GM19351 (cell line): ENCODE data around the gene NCAPD3.
"Not testable (repeated sequence)": the region's sequence is repeated elsewhere in the genome, so short reads cannot be mapped to it uniquely, and the experiment has no call there.

Source experiments
- ATAC-seq: cut with Tn5 transposase; IDR thresholded peaks from one replicate; pipeline ENCODE4 v1.9.1; 2021; ENCODE audit warnings: mild to moderate bottlenecking, moderate library complexity; ENCODE audit not compliant: unreplicated experiment

NCAPD3 gene

DNA sequence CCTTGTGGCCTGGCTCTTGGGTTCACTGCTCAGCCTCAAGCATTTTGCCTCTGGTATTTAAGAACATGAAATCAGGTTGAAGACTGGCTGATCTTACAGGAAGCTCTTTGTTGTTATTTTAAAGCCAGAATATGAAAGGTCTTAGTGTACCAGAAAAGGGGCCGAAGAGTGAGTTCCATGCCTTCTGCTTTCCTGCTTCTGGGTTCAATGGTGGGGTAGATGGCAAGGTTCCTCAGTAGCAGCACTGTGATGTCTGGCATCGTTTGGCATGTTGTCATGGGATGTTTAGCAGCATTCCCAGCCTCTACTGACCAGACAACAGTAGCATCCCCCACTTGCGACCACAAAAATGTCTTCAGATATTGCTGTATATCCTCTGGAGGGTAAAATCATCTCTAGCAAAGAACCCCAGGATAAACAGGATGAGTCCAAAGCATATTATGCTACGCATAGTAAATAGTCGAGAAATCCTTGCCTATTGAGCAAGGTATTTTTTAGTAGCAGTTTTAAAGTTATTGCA, 3.1 kb upstream of the NCAPD3 start:
- ATAC-seq = no peak

- ATAC-seq = peak; percentile 15
Observed at GRCh38 chr11:134224710-134225664, 1.2 kb upstream of the NCAPD3 start.

DNA sequence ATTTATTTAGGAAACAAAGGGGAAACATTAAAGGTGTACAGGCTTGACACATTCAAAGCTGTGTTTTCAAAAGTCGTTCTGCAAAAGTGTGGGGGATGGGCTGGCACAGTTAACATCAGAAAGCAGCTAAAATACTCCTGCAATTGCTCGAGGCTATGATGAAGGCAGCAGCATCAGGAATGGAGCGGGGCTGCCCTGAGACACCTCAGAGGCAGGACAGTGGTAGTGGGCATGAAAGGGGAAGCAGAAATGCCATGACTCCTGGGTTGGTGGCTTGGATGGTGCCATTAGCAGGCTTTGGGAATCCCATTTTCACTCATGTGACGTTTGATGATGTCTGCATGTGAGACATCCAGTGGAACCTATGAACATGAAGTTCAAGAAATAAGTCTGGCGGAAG, 646 bp downstream of the NCAPD3 start:
- no peak for ATAC-seq

DNA sequence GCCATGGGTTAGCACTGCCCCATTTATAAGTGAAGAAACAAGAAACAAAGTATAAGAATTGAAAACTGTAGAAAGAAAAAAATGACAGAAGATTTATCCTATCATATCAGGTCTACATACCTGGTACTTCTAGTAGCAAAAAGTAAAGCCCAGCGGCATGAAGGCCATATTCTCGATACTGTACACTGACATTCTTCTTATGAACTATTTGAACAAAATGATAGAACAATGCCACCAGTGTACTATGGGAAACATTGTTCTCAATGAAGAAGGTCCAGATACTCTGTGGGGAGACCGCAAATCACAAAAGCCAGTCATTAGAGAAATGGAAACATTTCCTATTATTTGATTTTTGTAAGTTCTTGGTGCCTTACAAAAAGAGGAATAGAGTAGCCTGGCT, 7.0 kb downstream of the NCAPD3 start:
- ATAC-seq = no peak

DNA sequence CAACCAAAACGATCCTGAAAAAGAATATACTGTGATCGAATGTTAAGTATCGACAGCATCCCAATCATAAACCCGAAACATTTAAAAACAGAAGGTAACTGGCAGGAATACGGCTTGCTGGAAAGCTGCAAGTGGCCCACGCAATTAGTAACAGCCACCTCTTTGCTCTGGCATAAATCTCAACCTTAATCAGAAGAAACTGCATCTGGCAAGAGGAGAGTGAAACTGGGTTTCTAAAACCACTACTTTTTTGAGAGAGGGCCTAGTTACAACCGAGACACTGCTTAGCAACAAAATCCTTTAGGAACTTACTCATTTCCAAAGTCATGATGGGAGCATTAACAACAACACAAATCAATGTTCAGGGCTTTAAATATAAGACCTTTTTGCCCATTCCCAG, 7.9 kb downstream of the NCAPD3 start:
- no peak for ATAC-seq

GRCh38 chr11:134207538-134208239, 16.1 kb downstream of the NCAPD3 start:
- peak; percentile 45 for ATAC-seq

- ATAC-seq = no peak
Observed at GRCh38 chr11:134206185-134206584, 17.6 kb downstream of the NCAPD3 start.

GRCh38 chr11:134205729-134206128, 18.0 kb downstream of the NCAPD3 start:
- no peak for ATAC-seq

DNA sequence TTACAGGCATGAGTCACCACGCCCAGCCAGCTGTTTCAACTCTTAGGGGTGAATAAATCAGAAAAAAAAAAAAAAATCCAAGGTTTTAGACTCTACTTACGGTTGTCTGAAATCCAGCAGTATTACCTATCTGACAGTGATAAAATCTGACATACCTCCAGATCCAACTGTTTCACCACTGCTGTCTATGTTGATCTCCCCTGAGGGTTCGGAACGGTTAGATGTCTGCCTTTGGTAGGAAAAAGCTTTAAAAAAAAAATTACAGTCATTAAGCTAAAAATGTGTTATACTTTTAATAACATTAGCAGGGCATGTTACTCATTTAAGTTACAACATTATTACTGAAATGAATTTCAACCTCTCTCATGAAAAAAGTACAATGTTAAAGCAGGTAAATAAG, 21.1 kb downstream of the NCAPD3 start:
- no peak for ATAC-seq

- no peak for ATAC-seq
Observed at GRCh38 chr11:134200688-134201087, 23.1 kb downstream of the NCAPD3 start.

- no peak for ATAC-seq
Observed at GRCh38 chr11:134199531-134199930, 24.2 kb downstream of the NCAPD3 start.

- ATAC-seq = no peak
Observed at GRCh38 chr11:134196756-134197155, 27.0 kb downstream of the NCAPD3 start.

DNA sequence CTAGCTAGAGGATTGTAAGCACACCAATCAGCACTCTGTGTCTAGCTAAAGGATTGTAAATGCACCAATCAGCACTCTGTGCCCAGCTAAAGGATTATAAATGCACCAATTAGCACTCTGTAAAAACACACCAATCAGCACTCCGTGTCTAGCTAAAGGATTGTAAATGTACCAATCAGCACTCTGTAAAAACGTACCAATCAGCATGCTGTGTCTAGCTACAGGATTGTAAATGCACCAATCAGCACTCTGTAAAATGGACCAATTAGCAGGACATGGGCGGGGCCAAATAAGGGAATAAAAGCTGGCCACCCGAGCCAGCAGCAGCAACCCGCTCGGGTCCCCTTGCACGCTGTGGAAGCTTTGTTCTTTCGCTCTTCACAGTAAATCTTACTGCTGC, 35.7 kb downstream of the NCAPD3 start:
- not testable (repeated sequence) for ATAC-seq

GRCh38 chr11:134181707-134182106, 42.1 kb downstream of the NCAPD3 start:
- ATAC-seq = no peak

GRCh38 chr11:134178032-134178674, 45.6 kb downstream of the NCAPD3 start:
- no peak for ATAC-seq

- ATAC-seq = no peak
Observed at GRCh38 chr11:134176284-134176683, 47.5 kb downstream of the NCAPD3 start.

- no peak for ATAC-seq
Observed at GRCh38 chr11:134173296-134173695, 50.5 kb downstream of the NCAPD3 start.

DNA sequence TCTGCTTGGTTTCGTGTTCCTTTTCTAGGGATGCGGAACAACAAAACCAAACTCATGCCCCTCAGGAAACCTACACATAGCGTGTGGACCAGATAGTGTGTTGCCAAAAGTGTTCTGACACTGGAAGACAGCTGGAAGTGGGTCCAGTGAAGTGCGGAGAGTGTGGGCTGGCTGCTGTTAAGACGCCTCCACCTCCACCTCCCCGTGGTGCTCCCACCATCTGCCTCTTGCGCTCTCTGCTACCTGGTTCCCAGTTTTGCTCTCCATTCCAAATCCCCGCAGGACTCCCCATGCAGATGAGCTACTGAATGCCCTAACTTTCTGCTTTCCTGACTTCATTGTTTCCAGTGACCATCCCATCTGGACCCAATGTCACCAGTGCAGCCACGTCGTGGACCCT, 51.8 kb downstream of the NCAPD3 start:
- no peak for ATAC-seq

DNA sequence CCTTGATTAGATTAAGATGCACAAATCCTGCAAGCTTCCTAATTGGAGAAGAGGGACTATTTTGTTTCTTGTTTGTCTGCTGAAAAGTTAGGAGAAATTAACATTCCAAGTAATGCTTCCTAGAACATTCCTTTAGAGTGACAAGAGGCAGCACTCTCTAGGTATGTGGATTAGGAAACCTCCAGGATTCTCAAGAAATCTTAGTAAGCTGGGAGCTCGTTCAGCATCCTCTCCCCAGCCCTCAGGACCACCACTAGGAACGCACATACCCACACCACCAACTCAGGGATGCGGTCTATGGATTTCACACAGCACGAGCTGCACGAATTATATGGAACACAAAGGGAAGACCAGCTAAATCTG, 52.9 kb downstream of the NCAPD3 start:
- ATAC-seq = no peak

- ATAC-seq = no peak
Observed at GRCh38 chr11:134170177-134170918, 53.4 kb downstream of the NCAPD3 start.
